CD4-positive, alpha-beta T cell (primary cell): ENCODE data around the gene MKNK2. TPM values are rescaled to one million over a fixed set of nuclear protein-coding genes. Genes with fewer than 3 reads are reported as not detected.
A peak's percentile ranks its signal among the peaks of the same experiment; 100 is the strongest.

Source experiments
- ATAC-seq: fragments of 200-7000 bp; cut with Tn5 transposase; one replicate; pipeline ENCODE4 v1.10.0; 2022; ENCODE audit warnings: mild to moderate bottlenecking; ENCODE audit not compliant: poor library complexity
- CTCF ChIA-PET: fragments of 350-600 bp; sonication (Branson Sonifier 250); formaldehyde crosslinking; loops from one replicate; lab custom pipeline; 2021; ENCODE audit warnings: antibody characterized with exemption, inconsistent platforms; lab: Charles Lee
- POLR2A ChIA-PET: fragments of 350-600 bp; sonication (Branson Sonifier 250); formaldehyde crosslinking; loops from one replicate; lab custom pipeline; 2021; ENCODE audit warnings: antibody characterized with exemption, inconsistent platforms; lab: Charles Lee
- DNase-seq, 14 experiments: peaks; one replicate each; pipeline ENCODE4 v3.0.0-alpha.2; 2013 to 2020; ENCODE audit warnings: mixed read lengths in 2 of 14
- H3K27ac ChIP-seq, 2 donors: one replicate each; pipeline versions ENCODE4 v1.5.1 to v1.7.0; 2013; ENCODE audit warnings: low read length in 2 of 2, low read depth in 1 of 2, mild to moderate bottlenecking in 1 of 2
- H3K27me3 ChIP-seq, 2 experiments: 1 replicate in 1 of 2; 2 replicates in 1 of 2; pipeline versions ENCODE4 v1.6.1 to v1.7.0; 2013; ENCODE audit warnings: low read length in 2 of 2, control low read depth in 1 of 2, mild to moderate bottlenecking in 1 of 2, moderate library complexity in 1 of 2; ENCODE audit not compliant: insufficient read depth in 2 of 2, control insufficient read depth in 1 of 2
- H3K36me3 ChIP-seq: one replicate; pipeline ENCODE4 v1.6.1; 2013; ENCODE audit warnings: low read length, control low read depth; ENCODE audit not compliant: insufficient read depth
- H3K4me1 ChIP-seq: one replicate; pipeline ENCODE4 v1.6.1; 2013; ENCODE audit warnings: low read length, control low read depth; ENCODE audit not compliant: insufficient read depth
- H3K4me3 ChIP-seq: one replicate; pipeline ENCODE4 v1.5.1; 2013; ENCODE audit warnings: mild to moderate bottlenecking, low read length, moderate library complexity
- H3K9me3 ChIP-seq, 2 experiments: 1 replicate in 1 of 2; 2 replicates in 1 of 2; pipeline versions ENCODE4 v1.6.1 to v1.7.0; 2013; ENCODE audit warnings: low read length in 2 of 2, mild to moderate bottlenecking in 2 of 2, control low read depth in 1 of 2, moderate library complexity in 1 of 2; ENCODE audit not compliant: control insufficient read depth in 1 of 2, insufficient read depth in 1 of 2
- H3K27ac Mint-ChIP-seq: one replicate; pipeline ENCODE4 v1.8.0; 2020; ENCODE audit warnings: mixed read lengths
- H3K27me3 Mint-ChIP-seq: one replicate; pipeline ENCODE4 v1.8.0; 2021; ENCODE audit warnings: mixed read lengths
- H3K36me3 Mint-ChIP-seq: one replicate; pipeline ENCODE4 v1.8.0; 2021; ENCODE audit warnings: low read depth, mixed read lengths
- H3K4me1 Mint-ChIP-seq: one replicate; pipeline ENCODE4 v1.8.0; 2021; ENCODE audit warnings: low read depth, mixed read lengths
- H3K4me3 Mint-ChIP-seq: one replicate; pipeline ENCODE4 v1.8.0; 2020; ENCODE audit warnings: mild to moderate bottlenecking, mixed read lengths
- H3K9me3 Mint-ChIP-seq: one replicate; pipeline ENCODE4 v1.8.0; 2020; ENCODE audit warnings: mixed read lengths
- CTCF ChIP-seq: fragments of 200-600 bp; IDR thresholded peaks from one replicate; pipeline ENCODE4 v1.8.0; 2022; ENCODE audit warnings: antibody characterized with exemption, mild to moderate bottlenecking
- intact Hi-C, 2 experiments: fragments of 100-400 bp; cut with DNase I in 1 of 2; cut with micrococcal nuclease in 1 of 2; formaldehyde crosslinking; loops; one replicate each; pipeline versions ENCODE4 v1.15.1 to v1.9.0; 2023 to 2025; cut with DNase I, micrococcal nuclease
- total RNA-seq, 174 experiments: library from RNA in 2 of 174; stranded (reverse) in 2 of 174; gene quantifications; one replicate each; pipeline ENCODE4 v1.2.3 and lab custom pipeline; 2021 to 2026

Gene MKNK2
- total RNA-seq, 2 experiments from 2014 or later, result 325 to 347 TPM

GRCh38 chr19:2076526-2076944, 25.5 kb upstream of the MKNK2 start:
- no peaks in the 10 kb centered on the region for H3K9me3 Mint-ChIP-seq
- no peaks in the 10 kb centered on the region for H3K27me3 ChIP-seq
- POLR2A ChIA-PET, result interaction anchor here (0.6 to 3.2 kb wide), 3 partner anchors 18 to 20 kb away, joined by 3 to 16 read pairs (median 3); partner anchors contain the start of gene MOB3A
- no peak overlapping the region for H3K27ac Mint-ChIP-seq
- peaks cover 33% of the 10 kb centered on the region for H3K4me1 Mint-ChIP-seq
- H3K4me3 ChIP-seq, result no peak overlapping the region
- CTCF ChIA-PET, result interaction anchor here (0.7 kb wide), 1 partner anchor 18 kb away, joined by 4 read pairs; no protein-coding TSS in a partner anchor
- no peak overlapping the region for H3K27ac ChIP-seq
- TF ChIP-seq CTCF, result no peak
- H3K27me3 Mint-ChIP-seq, result no peaks in the 10 kb centered on the region
- H3K36me3 Mint-ChIP-seq, result peaks cover 84% of the 10 kb centered on the region
- peaks cover 90% of the 10 kb centered on the region for H3K36me3 ChIP-seq
- intact Hi-C loops, result no loop called here
- no peak for ATAC-seq
- no peak overlapping the region for H3K4me3 Mint-ChIP-seq
- no peaks in the 10 kb centered on the region for H3K9me3 ChIP-seq
- H3K4me1 ChIP-seq, result peaks cover 63% of the 10 kb centered on the region
- DNase-seq, result no peak

GRCh38 chr19:2072757-2073551, 21.9 kb upstream of the MKNK2 start:
- no peak for TF ChIP-seq CTCF
- peaks cover 72% of the 10 kb centered on the region for H3K36me3 Mint-ChIP-seq
- peak overlapping the region; percentile 39 for H3K27ac Mint-ChIP-seq
- no peaks in the 10 kb centered on the region for H3K27me3 Mint-ChIP-seq
- Histone ChIP-seq H3K27me3 (no peaks in the 10 kb centered on the region), H3K4me3 (no peak overlapping the region), H3K36me3 (peaks cover 66% of the 10 kb centered on the region), H3K9me3 (no peaks in the 10 kb centered on the region), H3K27ac (peak overlapping the region in 1 of 2 donors; percentile 38), H3K4me1 (peaks cover 40% of the 10 kb centered on the region)
- H3K9me3 Mint-ChIP-seq, result no peaks in the 10 kb centered on the region
- intact Hi-C loops, result no loop called here
- peaks cover 16% of the 10 kb centered on the region for H3K4me1 Mint-ChIP-seq
- no peak for DNase-seq
- H3K4me3 Mint-ChIP-seq, result no peak overlapping the region
- no peak for ATAC-seq
- POLR2A ChIA-PET, result no interaction called here
- CTCF ChIA-PET, result no interaction called here

DNA sequence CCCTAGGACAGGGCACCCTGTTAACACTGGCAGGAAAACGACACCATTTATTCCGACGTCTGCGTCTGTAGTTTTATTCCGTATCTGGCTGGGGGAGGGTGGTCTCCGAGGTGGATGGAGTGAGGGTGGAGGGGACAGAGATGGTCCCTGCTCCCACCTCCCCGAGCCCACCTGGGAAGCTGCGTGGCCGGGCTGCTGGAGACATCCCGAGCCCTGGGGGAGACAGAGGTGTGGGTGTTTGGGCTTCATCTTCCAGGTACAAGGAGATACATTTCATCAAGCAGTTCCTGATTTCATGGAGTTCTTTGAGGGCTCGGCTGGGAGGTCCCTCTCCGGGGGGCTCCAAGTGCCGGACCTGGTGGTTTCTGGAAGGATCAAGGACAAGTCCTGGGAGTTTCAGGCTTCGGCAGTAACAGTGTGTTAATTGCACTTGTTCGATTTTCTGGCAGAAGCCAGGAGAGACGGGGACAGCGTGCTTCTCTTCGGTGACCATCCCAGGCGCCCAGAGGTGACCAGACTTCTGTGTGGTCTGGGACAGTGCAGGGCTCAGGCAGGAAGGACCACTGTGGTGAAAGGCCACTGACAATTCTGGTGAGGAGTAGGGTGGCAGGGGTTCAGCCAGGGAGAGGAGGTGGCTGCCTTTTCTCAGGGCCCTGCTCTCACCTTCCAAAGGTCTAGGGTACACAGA, 20.1 kb upstream of the MKNK2 start:
- TF ChIP-seq CTCF, result no peak
- intact Hi-C loops, result no loop called here
- H3K4me3 ChIP-seq, result no peak overlapping the region
- Mint-ChIP-seq H3K27me3 (no peaks in the 10 kb centered on the region), H3K27ac (peak overlapping the region; percentile 47), H3K36me3 (peaks cover 58% of the 10 kb centered on the region), H3K4me1 (peaks cover 16% of the 10 kb centered on the region), H3K9me3 (no peaks in the 10 kb centered on the region), H3K4me3 (no peak overlapping the region)
- CTCF ChIA-PET, result interaction anchor here (0.7 to 3.2 kb wide), 4 partner anchors 8 to 51 kb away, joined by 4 to 16 read pairs (median 10); no protein-coding TSS in a partner anchor
- POLR2A ChIA-PET, result interaction anchor here (1.5 kb wide), 1 partner anchor 12 kb away, joined by 13 read pairs; no protein-coding TSS in a partner anchor
- no peaks in the 10 kb centered on the region for H3K27me3 ChIP-seq
- DNase-seq (no peak), ATAC-seq (no peak)
- peaks cover 36% of the 10 kb centered on the region for H3K4me1 ChIP-seq
- H3K27ac ChIP-seq, result no peak overlapping the region
- no peaks in the 10 kb centered on the region for H3K9me3 ChIP-seq
- peaks cover 48% of the 10 kb centered on the region for H3K36me3 ChIP-seq
